KBM-7 (cell line): ENCODE data around the gene TLE3.

Source experiments
- DNase-seq: peaks from one replicate; pipeline ENCODE4 v3.0.0-alpha.2; 2015
- in situ Hi-C: fragments of 300-500 bp; cut with MboI; formaldehyde crosslinking; loops from 2 replicates; pipeline ENCODE4 v1.14.3; 2020; ENCODE audit warnings: low sequenced_read_pairs, low pct_unique_long_range_greater_than_20kb, mixed read lengths

Gene TLE3

DNA sequence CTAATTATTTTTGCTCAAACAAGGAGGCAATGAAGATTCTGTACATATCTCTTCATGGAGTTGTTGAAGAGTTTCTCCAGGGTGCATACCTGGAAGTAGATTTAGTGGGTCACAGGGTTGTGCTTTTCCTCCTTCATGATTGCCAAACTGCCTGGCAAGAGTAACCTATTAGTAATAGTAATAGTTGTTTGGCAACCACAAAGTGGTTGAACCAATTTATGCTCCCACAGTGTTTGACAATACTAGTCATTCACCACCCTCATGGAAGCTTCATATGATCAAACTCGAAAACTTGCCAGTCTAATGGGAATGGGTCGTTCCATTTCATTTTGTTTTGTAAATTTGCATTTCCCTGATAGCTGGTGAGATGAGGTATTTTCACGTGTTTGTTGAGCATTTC lies 57.8 kb downstream of the TLE3 start:
- no peak for DNase-seq
- in situ Hi-C loops = no loop called here

DNA sequence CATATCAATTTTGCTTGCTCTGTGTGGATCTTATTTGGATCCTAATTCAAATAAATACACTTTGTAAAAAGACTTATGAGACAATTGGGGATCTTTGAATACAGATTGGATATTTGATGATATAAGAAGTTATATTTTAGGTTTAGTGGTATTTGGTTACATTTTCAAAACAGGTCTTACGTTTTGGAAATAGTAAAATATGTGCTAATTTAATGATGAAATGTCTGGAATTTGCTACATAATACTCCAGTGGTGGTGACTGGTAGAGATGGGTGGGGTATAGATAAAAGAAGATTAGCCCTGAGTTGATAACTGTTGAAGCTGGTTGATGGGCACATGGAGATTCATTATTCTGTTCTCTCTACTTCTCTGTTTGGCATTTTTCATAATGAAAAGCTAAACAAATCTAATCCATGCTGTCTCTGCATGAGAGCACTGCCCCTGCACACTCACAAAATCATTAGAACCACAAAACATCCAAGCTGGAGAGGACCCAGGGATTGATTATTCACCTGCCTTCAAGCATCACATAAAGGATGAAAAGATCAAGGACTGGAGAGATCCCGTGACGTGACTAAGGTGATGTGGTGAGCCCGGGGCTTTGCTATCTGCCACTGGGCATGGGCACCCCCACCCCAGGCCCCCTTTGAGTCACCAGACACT lies 58.9 kb downstream of the TLE3 start:
- in situ Hi-C loops = no loop called here
- no peak for DNase-seq

GRCh38 chr15:70037292-70037640 lies 60.5 kb downstream of the TLE3 start:
- in situ Hi-C loops = no loop called here
- no peak for DNase-seq

- no peak for DNase-seq
- in situ Hi-C loops = no loop called here
Measured at GRCh38 chr15:70036585-70037291, 61.0 kb downstream of the TLE3 start.

DNA sequence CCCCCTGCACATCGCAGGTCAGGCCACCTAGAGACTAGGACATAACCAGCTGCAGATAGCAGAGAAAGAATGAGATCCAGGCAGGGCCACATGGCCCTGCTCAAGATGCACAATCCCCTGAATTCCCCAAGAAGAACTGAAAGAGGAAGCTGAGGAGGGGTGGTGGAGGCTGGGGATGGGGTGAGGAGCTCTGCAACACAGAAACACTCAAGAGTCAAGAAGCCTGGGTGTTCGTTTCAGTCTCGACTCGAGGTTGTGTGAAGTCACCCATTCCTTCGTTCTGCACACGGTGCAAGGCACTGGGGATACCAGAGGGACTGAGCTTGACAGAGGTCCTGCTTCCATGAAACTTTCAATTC lies 62.0 kb downstream of the TLE3 start:
- DNase-seq = no peak
- in situ Hi-C loops = no loop called here

DNA sequence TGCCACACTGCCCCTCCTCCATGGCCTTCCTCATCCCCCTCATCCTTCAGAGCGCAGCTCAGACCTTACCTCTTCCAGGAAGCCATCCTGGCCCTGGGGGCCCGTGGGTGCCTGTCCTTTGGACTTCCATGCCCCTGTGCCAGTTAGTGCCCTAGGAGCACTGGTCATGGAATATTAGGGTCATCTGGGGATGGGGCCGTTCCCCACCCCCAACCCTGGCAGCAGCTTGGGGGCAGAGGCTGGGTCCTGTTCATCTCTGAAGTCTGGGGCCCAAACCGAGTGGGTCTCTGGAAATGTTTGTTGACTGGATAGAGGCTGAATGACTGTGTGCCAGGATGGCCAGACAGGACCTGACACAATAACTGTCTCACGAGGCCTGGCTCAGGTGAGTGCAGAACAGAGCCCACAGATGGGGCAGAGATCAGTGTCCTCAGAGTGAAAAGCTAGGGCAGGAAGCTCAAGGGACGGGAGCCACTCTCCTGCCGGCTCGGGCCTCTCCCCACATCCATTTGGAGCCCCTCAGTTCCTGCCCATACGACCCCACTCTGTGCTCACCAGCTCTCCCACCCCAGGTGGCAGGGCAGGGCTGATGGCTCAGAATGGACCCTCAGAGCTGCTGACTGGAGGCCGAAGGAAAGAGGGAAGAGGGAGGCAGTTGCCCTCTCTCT lies 62.5 kb downstream of the TLE3 start:
- no peak for DNase-seq
- in situ Hi-C loops = no loop called here

DNA sequence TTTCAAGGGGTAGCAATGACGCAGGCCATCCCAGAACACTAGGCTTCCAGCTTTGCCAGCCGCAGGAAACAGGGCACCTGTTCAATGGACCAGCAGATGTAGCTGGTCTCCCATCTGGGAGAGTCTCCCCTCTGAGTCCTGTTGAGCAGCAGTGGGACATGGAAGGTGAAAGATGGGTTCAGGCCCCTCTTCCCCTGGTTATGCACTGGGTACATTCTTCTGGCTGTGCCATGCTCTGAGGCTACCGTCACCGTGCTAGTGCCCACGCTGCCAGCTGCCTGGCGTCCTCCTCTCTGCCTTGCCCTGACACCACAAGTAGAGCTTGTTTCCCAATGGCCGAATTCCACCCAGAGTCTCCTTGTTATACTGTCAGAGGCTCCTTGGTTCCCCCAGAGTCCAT lies 63.1 kb downstream of the TLE3 start:
- DNase-seq = no peak
- in situ Hi-C loops = no loop called here

GRCh38 chr15:70034141-70034540 lies 63.6 kb downstream of the TLE3 start:
- in situ Hi-C loops = no loop called here
- no peak for DNase-seq

DNA sequence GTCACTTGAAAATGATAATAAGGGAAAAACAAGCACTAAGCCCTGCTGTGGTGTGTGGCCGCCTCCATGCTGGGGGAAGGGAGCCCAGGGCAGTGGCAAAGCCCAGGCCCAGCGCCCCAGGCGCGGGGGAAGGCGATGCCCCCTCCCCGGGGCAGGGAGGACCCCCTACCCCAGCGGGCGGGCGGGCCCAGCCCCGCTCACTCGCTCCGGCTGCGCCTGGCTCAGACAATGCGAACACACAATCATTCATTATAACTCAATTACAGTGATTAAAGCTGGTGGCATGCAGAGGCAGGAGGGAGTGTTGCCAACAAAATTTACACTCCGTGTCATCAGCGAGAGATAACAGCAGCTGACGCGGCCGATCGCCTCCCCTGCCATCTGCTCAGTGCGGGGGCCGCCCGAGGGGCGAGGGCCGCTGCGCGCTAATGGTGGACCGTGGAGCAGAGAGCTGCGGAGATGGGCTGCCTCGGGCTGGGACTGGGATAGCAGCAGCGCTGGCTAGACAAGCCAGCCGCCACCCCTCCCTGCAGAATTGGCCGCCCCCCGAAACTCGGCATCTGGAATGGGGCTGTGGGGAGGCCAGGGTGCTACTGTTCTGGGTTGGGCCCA lies 64.1 kb downstream of the TLE3 start:
- in situ Hi-C loops = no loop called here
- no peak for DNase-seq

- no peak for DNase-seq
- in situ Hi-C loops = no loop called here
Measured at GRCh38 chr15:70033109-70033508, 64.6 kb downstream of the TLE3 start.

GRCh38 chr15:70032509-70032908 lies 65.2 kb downstream of the TLE3 start:
- no peak for DNase-seq
- in situ Hi-C loops = no loop called here

DNA sequence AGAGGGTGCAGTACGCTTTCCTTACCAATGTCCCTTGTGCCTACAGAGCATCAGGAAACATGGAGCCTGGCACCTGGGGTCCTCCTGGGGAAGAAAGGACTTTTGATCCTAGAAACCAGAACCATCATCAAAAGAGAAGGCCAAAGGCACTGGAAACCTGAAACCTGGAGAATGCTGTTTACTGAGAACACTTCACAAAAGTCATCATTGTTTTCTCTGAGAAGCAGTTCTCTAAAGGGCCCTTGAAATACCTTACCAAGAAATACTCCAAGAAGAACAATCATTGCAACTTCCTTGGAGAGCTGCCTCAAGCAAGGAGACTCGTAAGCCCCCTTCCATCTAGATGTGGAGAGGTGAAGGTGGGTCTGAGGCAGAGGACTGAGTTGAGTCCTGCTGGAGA lies 66.0 kb downstream of the TLE3 start:
- in situ Hi-C loops = no loop called here
- DNase-seq = no peak

DNA sequence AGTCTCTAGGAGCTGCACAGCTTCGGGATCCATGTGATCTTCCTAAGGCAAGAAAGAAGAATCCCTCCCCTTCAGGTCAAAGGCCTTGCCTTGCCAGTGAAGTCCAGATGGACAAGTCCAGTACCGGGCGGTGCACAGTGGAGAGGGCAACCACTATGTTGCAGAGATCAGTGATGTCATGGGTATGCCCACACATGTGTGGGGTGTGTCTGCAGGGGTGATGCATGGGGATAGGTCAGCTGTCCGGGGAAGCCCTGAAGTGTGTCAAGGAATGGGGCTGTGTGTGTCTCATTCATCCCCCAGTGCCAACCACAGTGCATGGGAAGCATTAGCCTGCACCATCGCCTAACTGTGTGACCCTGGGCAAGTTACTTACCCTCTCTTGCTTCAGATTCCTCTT lies 66.5 kb downstream of the TLE3 start:
- in situ Hi-C loops = no loop called here
- DNase-seq = no peak

GRCh38 chr15:70030851-70031250 lies 66.9 kb downstream of the TLE3 start:
- in situ Hi-C loops = no loop called here

DNA sequence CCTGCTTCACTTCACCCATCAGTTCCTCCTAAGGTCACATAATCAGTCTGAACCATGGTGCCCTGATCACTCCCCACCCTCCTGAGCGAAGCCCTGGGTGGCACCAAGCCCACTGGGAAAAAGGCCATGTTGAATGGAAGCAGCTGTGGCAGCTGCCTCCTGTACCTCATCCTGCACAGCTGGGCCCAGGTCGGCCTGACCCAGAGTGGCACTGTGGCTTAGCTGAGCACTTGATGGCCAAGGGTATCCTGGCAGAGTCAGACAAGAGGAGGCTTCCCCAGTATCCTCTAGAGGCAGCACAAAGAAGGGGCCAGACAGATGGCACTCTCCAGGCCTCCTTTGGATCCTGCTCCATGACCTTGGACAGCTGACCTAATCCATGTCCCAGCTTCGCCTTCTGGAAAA lies 68.4 kb downstream of the TLE3 start:
- in situ Hi-C loops = no loop called here
- no peak for DNase-seq

More at GRCh38 chr15:70030851-70031250, 66.9 kb downstream of the TLE3 start:
- DNase-seq = no peak

- in situ Hi-C loops = no loop called here
- DNase-seq = no peak
Measured at GRCh38 chr15:70027518-70027917, 70.2 kb downstream of the TLE3 start.

GRCh38 chr15:70026991-70027390 lies 70.7 kb downstream of the TLE3 start:
- no peak for DNase-seq
- in situ Hi-C loops = no loop called here

- DNase-seq = no peak
- in situ Hi-C loops = no loop called here
Measured at GRCh38 chr15:70025413-70026296, 72.1 kb downstream of the TLE3 start.

GRCh38 chr15:70024521-70024920 lies 73.2 kb downstream of the TLE3 start:
- in situ Hi-C loops = no loop called here
- DNase-seq = no peak
